Measurements from ENCODE around the gene PTPN22. TPM values are rescaled to one million over a fixed set of nuclear protein-coding genes. Genes with fewer than 3 reads are reported as not detected.

PTPN22 gene
- total RNA-seq, 1 donor from 2014 or later: 0.40 TPM

DNA sequence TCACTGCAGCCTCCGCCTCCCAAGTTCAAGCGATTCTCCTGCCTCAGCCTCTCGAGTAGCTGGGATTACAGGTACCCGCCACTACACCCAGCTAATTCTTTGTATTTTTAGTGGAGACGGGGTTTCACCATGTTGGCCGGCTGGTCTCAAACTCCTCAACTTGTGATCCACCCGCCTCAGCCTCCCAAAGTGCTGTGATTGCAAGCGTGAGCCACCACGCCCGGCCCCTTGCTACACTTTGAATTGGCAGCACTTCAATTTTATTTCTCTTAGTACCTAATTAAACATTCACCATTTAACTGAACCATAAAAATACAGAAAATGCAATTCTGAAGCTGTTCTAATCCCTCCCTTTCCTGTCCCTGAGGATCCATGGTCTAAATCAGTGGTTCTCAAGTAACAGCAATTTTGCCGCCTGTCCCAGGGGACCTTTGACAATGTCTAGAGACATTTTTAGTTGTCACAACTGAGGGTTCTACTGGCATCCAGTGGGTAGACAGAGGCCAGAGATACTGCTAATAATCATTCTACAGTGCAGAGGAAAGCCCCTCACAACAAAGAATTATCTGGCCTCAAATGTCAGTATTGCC is 20.2 kb upstream of the PTPN22 start:
- intact Hi-C loops (cut with micrococcal nuclease): no loop called here
- no peak for ATAC-seq

DNA sequence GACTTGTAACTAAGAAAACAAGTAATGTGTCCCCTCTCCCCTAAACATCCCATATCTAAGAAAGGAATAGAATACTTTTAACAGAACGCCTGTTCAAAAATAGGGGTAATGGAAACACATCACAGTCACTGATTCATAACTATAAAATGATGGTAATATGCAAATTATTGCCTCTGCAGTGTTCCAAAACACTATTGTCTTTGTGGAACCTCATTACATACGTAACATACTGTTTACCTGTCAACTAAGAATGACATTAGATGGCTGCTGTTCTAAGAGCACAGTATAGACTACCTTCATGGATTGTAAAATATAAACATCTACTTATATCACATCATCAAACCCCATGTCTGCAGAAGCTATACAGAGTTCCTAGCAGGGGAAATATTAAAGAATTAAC is 19.3 kb upstream of the PTPN22 start:
- no peak for ATAC-seq
- no peak for DNase-seq
- intact Hi-C loops (cut with micrococcal nuclease): no loop called here

More for the DNA sequence above, 20.2 kb upstream of the PTPN22 start:
- no peak for DNase-seq

DNA sequence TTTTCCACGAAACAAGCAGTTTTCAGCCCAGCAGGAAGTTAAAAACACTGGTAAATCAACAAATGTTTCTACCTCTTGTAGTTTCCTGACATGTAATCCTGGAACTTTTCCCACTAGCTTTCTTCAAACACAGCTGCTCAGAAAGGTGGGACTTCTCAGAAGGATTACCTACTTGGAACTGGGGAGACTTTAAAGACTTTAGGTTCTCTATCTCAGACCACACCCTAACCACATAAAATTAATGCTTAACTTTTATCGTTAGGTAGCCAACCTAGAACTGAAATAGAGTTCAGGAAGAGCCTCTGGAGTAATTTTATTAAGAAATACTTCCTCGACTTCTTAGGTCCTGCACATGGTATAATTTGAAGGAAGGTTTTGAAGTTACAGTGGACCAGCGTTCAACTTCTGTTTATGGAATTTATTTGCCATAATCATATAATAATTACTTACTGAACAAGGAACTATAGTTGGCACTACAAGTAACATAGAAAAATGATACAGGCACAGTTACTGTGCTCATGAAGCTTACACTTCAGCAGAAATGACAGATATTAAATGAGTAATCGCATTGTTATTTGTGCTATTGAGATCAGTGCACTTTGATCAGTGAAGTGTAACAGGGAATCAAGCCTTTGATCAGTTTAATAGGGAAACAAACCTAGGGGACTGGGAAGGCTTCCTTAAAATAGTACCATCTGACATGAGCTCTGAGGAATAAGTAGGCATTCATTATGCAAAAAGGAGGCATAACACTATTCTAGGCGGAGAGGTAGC is 16.1 kb upstream of the PTPN22 start, which contains the start of gene BCL2L15:
BCL2L15 (minus strand) TSS at position 180 of the 774 bp plus-strand sequence. CDS start 206 bp downstream, outside the sequence.
- DNase-seq: no peak
- intact Hi-C loops (cut with micrococcal nuclease): no loop called here
- ATAC-seq: no peak

DNA sequence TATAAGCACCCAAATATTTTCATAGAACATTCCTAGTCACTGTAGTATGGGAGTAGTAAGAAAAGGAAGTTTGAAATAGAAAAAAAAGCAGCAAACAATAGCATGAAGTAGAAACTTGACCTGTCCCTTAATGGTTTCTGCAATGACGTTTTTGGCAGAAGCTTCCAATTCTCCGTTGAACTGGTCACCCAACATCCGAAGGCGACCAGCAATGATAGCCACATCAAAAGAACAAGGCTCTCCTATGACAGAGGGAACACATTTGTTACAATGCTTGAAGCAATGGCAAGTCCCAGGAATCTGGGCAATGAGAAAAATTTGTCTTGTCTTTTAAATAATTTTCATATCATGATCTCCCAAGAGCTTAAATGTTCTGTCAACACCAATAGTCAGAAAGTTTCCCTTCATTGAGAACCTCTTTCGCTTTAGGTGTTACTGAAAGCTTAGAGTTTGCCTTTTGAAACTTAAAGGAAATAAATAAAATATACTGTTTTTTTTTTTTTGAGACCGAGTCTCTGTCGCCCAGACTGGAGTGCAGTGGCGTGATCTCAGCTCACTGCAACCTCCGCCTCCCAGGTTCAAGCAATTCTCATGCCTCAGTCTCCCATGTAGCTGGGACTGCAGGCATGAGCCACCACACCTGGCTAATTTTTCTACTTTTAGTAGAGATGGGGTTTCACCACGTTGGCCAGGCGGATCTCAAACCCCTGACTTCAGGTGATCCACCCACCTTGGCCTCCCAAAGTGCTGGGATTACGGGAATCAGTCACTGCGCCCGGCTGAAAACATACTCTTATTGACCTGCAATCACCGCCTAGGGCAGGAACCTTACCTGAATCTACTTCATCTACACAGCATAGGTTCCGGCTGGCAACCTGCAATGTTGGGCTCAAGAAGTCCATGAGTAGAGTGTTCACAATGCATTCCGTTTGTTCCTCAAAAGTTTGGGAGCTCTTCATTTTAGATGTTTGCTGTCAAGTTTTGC is 15.2 kb upstream of the PTPN22 start:
- intact Hi-C loops (cut with micrococcal nuclease): no loop called here
- DNase-seq: no peak
- ATAC-seq: no peak

DNA sequence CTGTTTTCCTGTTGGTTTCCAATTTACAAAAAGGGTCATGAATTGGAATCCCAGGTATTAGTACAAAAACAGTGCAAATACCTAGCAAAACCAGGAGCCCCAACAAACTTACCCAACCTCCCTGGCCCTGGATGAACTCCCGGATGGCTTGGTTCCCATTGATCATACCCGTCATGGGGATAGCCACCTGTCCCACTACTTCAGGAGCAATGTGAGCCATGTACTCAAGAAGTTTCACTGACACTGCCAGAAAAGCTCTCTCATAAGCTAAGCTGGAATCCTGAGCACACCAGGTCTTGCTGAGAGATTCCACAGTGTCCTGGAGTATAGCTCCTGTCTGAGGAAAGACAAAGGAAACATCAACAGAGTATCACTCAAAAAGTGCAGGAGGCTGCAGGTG is 10.1 kb upstream of the PTPN22 start:
- intact Hi-C loops (cut with micrococcal nuclease): no loop called here
- DNase-seq (no peak), ATAC-seq (no peak)

DNA sequence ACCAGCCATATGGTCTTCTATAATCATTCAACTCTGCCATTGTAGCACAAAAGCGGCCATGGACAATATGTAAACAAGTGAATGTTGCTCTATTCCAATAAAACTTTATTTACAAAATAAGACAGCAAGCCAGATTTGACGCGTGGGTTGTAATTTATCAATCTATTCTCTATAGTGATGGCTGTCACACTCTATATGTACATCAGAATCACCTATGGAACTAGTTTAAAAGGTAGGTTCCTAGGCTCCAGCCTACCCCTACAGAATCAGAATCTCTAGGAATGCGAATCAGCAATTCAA is 8.2 kb upstream of the PTPN22 start:
- ATAC-seq (no peak), DNase-seq (no peak)
- intact Hi-C loops (cut with micrococcal nuclease): no loop called here

DNA sequence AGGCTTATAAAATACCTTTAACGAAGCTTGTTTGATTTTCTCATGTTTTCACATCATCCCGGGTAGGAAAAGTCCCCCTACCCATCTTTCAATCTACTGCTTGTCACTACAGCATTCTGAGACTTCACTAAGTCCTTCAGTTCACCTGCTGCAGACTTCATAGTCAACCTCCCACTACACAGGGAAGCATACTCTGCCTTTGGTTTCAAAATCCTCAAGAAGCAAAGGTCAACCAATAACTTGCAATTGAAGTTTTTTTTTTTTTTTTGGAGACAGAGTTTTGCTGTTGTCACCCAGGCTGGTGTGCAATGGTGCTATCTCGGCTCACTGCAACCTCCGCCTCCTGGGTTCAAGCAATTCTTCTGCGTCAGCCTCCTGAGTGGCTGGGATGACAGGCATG is 4.7 kb upstream of the PTPN22 start:
- intact Hi-C loops (cut with micrococcal nuclease): no loop called here
- no peak for DNase-seq
- ATAC-seq: no peak

GRCh38 chr1:113875714-113876113 is 4.2 kb upstream of the PTPN22 start:
- DNase-seq (no peak), ATAC-seq (no peak)
- intact Hi-C loops (cut with micrococcal nuclease): no loop called here

DNA sequence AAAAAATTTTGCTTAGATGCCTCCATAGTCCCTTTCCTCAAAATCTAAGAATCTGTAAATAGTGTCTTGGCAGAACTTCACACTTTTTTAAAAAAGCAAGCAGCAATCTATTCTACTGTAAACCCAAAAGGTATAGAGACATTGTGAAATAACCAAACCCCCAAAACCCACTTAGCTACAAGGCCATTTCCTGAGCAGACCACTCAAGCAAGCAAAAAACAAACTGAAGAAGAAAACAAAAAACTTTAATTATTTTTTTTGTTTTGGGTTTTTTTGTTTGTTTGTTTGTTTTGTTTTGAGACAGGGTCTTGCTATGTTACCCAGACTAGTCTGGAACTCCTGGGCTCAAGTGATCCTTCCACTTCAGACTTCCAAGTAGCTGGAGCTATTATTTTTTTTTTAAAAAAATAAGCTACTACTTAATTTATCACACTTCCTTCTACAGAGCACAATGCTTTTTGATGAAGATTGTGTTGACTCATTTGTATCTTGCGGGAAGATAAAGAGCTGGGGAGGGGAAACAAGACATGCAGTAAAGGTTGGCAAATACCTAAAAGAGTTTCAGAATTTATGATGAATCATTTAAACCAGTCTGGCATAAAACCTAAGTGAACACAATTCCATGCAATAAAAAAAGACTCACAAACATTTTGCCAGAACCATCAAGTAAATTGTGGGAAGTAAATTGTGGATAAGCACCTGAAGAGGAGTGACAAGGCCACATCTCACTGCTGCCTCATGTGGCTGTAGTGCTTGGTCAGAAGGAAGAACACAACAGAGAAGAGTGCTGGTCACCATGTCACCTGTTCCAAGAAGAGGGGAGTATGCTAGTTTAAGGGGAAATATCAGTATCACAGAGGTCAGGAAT is 2.7 kb upstream of the PTPN22 start:
- intact Hi-C loops (cut with micrococcal nuclease): no loop called here
- ATAC-seq (no peak), DNase-seq (no peak)

DNA sequence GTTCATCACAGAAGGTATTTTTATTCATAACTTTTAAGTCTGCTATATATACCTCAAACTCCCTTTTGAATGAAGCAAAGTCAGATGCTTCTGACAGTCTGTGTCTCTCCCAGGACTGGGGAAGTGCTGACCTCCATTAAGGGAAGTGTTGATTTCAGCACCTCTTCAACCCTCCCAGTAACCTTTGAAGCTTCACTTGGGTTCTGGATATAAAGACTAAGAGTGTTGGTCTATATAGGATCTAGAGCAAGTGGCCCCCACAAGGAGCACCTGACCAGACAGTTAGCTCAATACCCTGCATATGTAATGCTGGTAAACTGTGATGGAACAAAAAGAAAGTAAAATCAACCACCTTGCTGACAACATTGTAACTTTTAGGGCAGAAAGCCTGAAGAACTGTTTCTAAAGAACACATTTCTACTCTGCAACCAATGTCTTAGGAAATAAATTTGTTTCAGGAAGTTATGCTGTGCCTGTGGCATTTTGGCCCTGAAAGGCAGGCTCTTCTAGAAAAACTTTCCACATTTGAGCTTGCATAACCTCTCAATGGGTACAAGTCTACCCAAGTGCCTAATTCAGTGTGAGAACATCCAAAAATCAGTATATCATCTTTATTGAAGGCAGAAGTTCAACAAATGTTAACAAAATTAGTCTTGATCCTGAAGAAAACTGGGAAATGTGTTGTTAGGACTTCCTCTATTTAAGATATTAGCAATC is 865 bp upstream of the PTPN22 start:
- no peak for DNase-seq
- intact Hi-C loops (cut with micrococcal nuclease): no loop called here
- peak; percentile 38 for ATAC-seq

DNA sequence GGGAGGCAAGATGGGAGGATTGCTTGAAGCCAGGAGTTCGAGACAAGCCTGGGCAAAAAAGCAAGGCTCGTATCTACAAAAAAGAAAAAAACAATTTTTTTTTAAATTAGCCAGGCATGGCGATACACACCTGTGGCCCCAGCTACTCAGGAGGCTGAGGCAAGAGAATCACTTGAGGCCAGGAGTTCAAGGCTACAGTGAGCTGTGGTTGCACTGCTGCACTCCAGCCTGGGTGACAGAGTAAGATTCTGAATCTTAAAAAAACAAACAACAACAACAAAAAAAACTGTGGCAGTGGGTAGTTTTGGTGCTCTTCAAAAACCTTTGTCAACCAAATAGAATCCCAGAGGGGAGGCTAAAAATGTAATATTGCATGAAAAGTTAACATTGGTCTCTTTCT is 734 bp downstream of the PTPN22 start:
- intact Hi-C loops (cut with micrococcal nuclease): no loop called here
- ATAC-seq: no peak

DNA sequence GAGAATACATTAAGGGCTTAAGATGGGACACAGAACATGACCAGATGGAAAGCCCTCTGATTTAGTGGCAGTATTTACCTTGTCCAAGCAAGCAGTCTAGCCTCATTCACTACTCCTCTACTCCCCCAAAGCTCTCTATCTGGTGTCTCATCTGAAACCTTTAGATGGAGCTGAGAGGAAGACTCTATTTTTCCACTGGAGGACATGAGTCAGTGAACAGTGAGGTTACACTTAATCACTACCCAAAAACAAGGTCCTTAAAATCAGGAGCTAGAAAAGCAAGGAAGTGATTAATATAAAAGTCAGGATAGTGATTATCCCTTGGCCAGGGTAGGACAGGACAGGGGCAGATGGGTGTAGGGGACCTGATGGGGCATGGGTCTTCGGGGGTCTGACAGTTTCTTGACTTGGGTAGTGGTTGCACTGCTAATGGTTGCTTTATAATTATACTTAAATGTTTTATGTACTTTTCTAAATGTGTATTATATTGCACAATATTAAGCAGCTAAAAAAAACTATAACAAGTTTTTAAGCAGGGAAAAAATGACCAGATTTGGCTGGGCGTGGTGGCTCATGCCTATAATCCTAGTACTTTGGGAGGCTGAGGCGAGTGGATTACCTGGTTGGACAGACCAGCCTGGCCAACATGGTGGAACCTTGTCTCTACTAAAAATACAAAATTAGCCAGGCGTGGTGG is 3.0 kb downstream of the PTPN22 start:
- intact Hi-C loops (cut with micrococcal nuclease): no loop called here

More for the DNA sequence above, 734 bp downstream of the PTPN22 start:
- no peak for DNase-seq

GRCh38 chr1:113861641-113862040 is 9.9 kb downstream of the PTPN22 start:
- DNase-seq: no peak
- intact Hi-C loops (cut with micrococcal nuclease): no loop called here
- no peak for ATAC-seq

More for the DNA sequence above, 3.0 kb downstream of the PTPN22 start:
- ATAC-seq (no peak), DNase-seq (no peak)

- no peak for ATAC-seq
- DNase-seq: no peak
- intact Hi-C loops (cut with micrococcal nuclease): no loop called here
These were observed 10.6 kb downstream of the PTPN22 start for GRCh38 chr1:113860891-113861290.

DNA sequence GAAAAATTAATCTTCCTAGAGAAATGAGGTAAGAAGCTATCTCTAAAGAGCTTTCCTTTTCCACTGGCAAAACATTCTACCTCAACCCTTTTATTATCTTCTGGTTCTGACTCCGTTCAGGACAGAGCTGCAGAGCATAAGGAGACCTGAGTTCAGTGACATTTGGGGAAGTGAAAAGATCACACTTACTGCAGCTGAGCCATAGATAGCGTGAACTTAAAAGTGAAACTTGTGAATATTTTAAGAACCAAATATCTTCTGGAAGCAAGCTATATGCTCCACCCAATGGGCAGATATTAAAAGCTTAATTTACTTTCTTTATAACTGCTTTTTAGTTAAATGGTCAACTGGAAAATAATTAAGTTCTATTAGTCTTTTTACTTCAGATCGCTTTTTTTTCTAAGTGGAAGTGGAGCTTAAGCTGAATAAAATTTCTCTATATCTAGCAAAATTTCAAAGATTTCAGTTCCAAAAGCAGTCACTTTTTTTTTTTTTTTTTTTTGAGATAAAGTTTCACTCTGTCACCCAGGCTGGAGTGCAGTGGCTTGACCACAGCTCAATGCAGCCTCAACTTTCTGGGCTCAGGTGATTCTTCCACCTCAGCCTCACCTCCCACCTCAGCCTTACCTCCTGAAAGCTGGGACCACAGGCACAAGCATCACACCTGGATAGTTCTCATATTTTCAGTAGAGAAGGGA is 11.9 kb downstream of the PTPN22 start:
- intact Hi-C loops (cut with micrococcal nuclease): no loop called here
- ATAC-seq: no peak
- no peak for DNase-seq

DNA sequence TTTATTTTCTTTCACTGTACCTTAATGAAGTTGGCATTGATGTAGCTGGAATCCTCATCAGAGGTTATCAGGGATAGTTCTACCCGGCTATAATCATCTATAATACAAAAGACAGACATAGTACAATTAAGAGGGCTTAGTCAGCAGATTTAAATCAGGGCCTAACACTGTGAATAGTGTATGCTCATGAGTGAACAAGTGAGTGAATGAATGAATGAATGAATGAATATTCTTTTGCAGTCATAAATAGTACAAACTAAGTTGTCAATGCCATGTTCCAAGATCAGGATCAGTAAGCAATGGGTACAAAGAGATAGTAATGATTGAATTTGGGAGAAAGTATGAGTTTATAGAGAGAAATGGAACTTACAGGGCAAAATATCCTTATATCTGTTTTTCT is 12.5 kb downstream of the PTPN22 start:
- intact Hi-C loops (cut with micrococcal nuclease): no loop called here
- ATAC-seq: no peak

GRCh38 chr1:113858418-113858817 is 13.1 kb downstream of the PTPN22 start:
- ATAC-seq: no peak
- intact Hi-C loops (cut with micrococcal nuclease): no loop called here
- no peak for DNase-seq

More for the DNA sequence above, 12.5 kb downstream of the PTPN22 start:
- no peak for DNase-seq

Data from left ventricle myocardium superior (tissue), 1 donor.